ENCODE measurements around the gene FOXC2. TPM values are rescaled to one million over a fixed set of nuclear protein-coding genes. Genes with fewer than 3 reads are reported as not detected.

Gene FOXC2
- total RNA-seq, 1 donor from 2014 or later, result 57.2 TPM

DNA sequence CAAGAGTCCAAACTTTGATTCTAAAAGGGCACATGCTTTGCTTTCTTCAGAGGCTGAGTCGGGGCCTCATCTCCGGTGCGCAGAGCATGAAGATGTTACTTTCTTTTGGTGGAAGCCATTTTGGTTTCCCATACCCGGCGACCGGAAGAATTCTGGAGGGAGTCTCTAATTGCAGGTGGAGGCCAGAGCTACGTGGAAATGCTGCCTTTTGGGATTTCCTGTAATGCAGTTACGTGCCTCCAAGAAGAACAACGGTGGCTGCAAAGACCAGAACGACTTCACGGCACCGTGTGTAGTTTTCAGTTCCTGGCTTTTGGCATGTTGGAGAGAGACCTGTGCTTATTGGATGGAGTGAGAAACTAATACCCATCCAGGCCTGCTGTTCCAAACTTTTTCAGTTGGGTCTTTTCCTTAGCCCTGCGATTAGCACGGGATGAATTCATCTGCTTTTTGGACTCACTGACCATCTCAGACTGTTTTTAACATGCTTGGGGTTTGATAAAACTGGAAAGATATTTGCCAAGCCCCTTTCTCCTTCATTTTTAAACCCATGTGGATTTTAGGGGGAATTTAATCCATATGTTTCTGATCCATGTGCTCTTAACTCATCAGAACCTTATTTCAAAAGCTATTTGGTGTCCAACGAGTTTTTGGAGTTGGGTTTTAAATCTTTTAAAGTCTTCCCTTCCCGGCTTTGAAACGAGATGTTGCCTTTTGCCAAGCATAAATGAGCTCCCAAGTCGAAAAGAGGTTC, 30.7 kb downstream of the FOXC2 start:
- H3K36me3 ChIP-seq, result no peaks in the 10 kb centered on the region
- peak overlapping the region; percentile 24 to 52 for H3K4me3 ChIP-seq
- no peaks in the 10 kb centered on the region for H3K27me3 ChIP-seq
- peak in 1 of 2 donors; percentile 62 for DNase-seq (ENCODE audit: low spot score in 2 of 2)
- H3K4me1 ChIP-seq, result peaks cover 8 to 75% of the 10 kb centered on the region in 2 donors
- H3K27ac ChIP-seq, result peak overlapping the region; percentile 95 to 99
- intact Hi-C loops (cut with DNase I), result no loop called here
- no peaks in the 10 kb centered on the region for H3K9me3 ChIP-seq
- TF ChIP-seq, protein P1, sequence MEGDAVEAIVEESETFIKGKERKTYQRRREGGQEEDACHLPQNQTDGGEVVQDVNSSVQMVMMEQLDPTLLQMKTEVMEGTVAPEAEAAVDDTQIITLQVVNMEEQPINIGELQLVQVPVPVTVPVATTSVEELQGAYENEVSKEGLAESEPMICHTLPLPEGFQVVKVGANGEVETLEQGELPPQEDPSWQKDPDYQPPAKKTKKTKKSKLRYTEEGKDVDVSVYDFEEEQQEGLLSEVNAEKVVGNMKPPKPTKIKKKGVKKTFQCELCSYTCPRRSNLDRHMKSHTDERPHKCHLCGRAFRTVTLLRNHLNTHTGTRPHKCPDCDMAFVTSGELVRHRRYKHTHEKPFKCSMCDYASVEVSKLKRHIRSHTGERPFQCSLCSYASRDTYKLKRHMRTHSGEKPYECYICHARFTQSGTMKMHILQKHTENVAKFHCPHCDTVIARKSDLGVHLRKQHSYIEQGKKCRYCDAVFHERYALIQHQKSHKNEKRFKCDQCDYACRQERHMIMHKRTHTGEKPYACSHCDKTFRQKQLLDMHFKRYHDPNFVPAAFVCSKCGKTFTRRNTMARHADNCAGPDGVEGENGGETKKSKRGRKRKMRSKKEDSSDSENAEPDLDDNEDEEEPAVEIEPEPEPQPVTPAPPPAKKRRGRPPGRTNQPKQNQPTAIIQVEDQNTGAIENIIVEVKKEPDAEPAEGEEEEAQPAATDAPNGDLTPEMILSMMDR (IDR thresholded peaks at IDR 0.05), result no peak

DNA sequence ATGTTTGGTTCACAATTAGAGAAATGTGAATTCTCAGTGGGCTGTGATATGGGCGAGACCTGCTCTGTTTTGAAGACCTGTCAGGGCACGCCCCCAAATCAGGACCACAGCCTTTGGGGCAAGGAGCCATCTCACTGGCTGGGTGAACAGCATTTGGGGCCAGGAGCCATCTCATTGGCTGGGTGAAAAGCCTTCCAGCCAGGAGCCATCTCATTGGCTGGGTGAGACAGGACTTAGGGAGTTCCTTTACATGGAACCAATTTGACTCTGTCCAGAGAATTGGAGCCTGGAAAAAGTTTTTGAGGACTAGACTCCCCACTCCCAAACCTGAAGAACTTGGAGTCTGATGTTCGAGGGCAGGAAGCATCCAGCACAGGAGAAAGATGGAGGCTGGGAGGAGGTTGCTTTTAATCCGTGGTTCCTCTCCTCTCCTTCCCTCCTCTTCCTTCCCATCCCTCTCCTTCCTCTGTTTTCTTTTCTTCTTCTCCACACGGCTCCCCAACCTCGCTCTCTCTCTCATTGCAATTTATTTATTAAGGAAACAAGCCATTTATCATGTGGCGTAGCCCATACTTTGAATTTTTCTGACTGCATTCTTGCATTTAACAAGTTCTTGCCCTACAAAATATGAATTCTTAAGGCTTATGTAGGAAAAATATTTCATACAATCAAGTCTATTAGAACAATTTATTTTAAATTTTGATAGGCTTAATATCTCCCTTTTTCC, 31.4 kb downstream of the FOXC2 start:
- H3K4me3 ChIP-seq, result peak overlapping the region; percentile 24 to 52
- H3K4me1 ChIP-seq, result peaks cover 8 to 72% of the 10 kb centered on the region in 2 donors
- H3K27ac ChIP-seq, result peak overlapping the region; percentile 95 to 99
- H3K27me3 ChIP-seq, result no peaks in the 10 kb centered on the region
- no peaks in the 10 kb centered on the region for H3K9me3 ChIP-seq
- intact Hi-C loops (cut with DNase I), result no loop called here
- DNase-seq (ENCODE audit: low spot score in 2 of 2), result peak; percentile 61 to 89
- H3K36me3 ChIP-seq, result no peaks in the 10 kb centered on the region
- TF ChIP-seq, protein P1 (IDR thresholded peaks at IDR 0.05), result no peak

DNA sequence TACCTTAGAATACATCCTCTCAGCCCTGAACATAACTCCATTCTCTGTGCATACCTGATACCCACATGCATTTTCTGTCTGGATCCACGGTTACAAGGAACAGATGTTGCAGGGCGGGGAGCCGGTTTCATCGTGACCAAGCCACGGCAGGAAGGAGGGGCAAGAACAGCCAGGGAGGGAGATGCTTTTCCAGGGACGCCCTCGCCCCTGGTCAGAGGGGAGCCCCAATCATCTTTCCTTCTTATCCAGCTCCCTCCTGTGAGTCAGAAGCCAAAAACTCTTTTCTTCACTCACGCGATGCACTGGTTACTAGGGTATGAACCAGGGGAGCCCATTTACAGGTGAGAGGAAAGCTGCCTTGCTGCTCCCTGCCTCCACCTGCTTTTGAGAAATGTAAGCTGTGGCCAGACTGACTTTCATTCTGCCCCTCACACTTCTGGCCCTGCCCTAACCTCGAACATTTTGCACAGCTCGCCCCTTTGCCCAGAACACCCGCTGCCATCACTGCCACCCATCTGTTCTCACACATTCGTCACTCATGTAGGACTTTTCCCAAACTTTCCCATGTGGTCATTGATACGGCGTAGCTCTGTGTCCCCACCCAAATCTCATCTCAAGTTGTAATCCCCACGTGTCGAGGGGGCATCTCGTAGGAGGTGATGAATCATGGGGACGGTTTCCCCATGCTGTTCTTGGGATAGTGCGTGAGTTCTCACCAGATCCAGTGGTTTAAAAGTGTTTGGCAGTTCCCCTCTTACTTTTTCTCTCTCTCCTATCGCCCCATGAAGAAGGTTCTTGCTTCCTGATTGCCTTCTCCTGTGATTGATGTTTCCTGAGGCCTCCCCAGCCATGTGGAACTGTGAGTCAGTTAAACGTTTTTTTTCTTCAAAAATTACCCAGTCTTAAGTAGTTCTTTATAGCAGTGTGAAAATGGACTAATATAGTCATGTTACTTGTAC, 32.3 kb downstream of the FOXC2 start:
- intact Hi-C loops (cut with DNase I), result no loop called here
- H3K27me3 ChIP-seq, result no peaks in the 10 kb centered on the region

DNA sequence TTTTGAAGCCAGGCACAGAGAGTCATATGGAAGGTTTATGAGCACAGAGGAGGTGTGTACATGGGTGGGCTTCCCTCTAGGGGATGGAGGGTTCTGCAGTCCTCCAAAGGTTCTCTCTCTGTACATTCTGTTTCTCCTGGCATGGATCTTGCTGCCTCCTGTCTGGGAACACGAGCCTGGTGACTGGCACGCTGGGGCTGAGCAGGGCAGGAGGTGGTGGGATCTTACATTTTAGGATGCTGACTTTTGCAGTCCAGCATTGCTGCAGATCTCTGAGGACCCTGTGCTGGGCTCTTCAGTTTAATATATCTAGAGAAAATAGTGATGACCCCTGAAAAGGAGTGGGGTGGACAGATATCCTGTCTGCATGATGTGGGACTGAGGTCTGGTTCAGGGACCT, 34.7 kb downstream of the FOXC2 start:
- Histone ChIP-seq H3K4me3 (no peak overlapping the region), H3K4me1 (peaks cover 4 to 50% of the 10 kb centered on the region in 2 donors), H3K27me3 (no peaks in the 10 kb centered on the region), H3K27ac (peak overlapping the region; percentile 95 to 99), H3K9me3 (no peaks in the 10 kb centered on the region), H3K36me3 (no peaks in the 10 kb centered on the region)
- intact Hi-C loops (cut with DNase I), result no loop called here
- TF ChIP-seq, protein P1 (IDR thresholded peaks at IDR 0.05), result no peak
- DNase-seq (ENCODE audit: low spot score in 2 of 2), result peak in 1 of 2 donors; percentile 59

More for the DNA sequence above, 32.3 kb downstream of the FOXC2 start:
- Histone ChIP-seq H3K27ac (peak overlapping the region; percentile 95 to 99), H3K36me3 (no peaks in the 10 kb centered on the region), H3K4me3 (peak overlapping the region; percentile 24 to 52), H3K4me1 (peaks cover 8 to 64% of the 10 kb centered on the region in 2 donors), H3K9me3 (no peaks in the 10 kb centered on the region)
- DNase-seq (ENCODE audit: low spot score in 2 of 2), result peak in 1 of 2 donors; percentile 75
- TF ChIP-seq, protein P1 (IDR thresholded peaks at IDR 0.05), result no peak

DNA sequence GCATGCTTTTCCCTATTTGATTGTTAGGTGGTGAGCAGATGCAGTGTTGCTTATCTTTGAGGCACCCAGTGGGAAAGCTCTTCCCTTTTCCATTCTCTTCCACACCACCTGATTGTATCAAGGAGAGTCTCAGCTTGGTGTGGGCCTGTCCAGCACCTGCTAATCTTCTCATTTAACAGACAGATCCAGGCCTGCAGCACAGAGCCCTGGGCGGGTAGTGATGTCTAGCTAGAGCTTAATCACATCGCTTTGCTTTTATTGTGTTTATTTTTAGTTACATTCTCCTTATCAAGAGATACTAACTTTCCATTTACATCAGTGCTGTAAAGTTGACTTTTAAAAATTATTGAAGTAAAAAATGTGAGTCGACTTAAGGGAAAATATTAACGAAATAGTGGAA, 35.9 kb downstream of the FOXC2 start:
- H3K27ac ChIP-seq, result peak overlapping the region; percentile 95 to 99
- peak in 1 of 2 donors; percentile 50 for DNase-seq (ENCODE audit: low spot score in 2 of 2)
- no peaks in the 10 kb centered on the region for H3K36me3 ChIP-seq
- intact Hi-C loops (cut with DNase I), result no loop called here
- peaks cover 0 to 38% of the 10 kb centered on the region in 2 donors for H3K4me1 ChIP-seq
- TF ChIP-seq, protein P1 (IDR thresholded peaks at IDR 0.05), result no peak
- no peaks in the 10 kb centered on the region for H3K27me3 ChIP-seq
- no peaks in the 10 kb centered on the region for H3K9me3 ChIP-seq
- H3K4me3 ChIP-seq, result no peak overlapping the region

Data from ascending aorta (tissue), 2 donors.